HG03565 (cell line): ENCODE measurements around the gene DTYMK.

Source experiments
- ATAC-seq: cut with Tn5 transposase; IDR thresholded peaks from one replicate; pipeline ENCODE4 v1.9.1; 2021; ENCODE audit warnings: mild to moderate bottlenecking, moderate library complexity; ENCODE audit not compliant: unreplicated experiment

The DTYMK gene

DNA sequence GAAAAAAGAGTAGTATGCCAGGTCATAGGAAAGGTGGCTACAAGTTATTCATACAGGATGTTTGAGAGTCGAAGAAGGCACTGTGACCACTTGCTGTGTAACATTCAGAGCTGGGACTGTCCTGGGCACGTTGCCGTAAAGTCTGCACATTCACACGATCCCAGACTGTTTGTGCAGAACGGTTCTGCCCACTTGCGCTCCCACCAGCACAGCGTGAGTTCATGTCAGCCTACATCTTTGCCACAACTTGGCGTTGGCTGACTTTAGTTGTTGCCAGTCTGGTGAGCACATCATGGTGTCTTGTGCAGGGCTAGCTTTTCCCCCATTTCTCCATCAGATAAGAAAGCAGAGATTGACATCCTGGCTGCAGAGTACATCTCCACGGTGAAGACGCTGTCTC, 22.3 kb upstream of the DTYMK start:
- ATAC-seq: no peak

DNA sequence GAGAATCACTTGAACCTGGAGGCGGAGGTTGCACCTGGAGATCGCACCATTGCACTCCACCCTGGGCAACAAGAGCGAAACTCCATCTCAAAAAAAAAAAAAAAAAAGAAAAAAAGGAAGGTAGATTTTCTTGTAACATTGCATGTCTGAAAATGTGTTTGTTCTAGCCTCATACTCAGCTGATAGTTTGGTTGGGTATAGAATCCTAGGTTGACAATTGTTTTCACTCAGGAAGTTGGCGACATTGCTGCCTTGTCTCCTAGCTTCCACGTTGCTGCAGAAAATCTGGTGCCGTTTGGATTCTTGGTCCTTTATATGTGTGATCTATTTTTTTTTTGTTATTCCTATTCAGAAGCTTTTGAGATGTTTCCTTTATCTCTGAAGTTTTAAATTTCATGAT, 19.9 kb upstream of the DTYMK start:
- ATAC-seq: no peak

DNA sequence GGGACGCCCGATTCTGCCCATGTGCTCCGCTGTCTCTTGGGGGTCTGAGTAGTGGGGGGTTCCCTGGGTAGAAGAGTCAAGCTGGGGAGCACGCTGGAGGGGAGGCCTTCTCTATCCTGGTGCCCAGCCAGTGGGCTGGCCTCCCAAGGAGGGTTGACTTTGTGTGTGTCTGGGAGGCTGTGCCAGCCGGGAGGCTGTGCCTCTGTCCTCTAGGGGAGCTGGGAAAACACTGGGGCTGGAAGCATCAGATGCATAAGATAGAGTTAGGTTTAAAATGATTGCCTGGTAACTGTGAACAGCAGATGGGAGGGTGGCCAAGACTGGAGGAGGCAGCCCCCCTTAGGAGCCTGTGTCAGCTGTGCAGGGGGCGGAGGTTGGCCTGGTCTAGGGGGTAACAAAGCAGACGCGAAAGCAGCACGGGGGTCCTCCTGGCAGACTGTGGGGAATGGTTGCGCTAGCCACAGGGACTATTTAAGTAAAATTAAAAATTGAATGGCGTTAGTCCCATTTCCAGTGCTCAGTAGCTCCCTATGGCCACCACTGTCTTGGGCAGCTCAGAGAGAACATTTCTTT, 16.5 kb upstream of the DTYMK start:
- no peak for ATAC-seq

- ATAC-seq: peak; percentile 51
These were observed 15.8 kb upstream of the DTYMK start for GRCh38 chr2:241702155-241703031.

DNA sequence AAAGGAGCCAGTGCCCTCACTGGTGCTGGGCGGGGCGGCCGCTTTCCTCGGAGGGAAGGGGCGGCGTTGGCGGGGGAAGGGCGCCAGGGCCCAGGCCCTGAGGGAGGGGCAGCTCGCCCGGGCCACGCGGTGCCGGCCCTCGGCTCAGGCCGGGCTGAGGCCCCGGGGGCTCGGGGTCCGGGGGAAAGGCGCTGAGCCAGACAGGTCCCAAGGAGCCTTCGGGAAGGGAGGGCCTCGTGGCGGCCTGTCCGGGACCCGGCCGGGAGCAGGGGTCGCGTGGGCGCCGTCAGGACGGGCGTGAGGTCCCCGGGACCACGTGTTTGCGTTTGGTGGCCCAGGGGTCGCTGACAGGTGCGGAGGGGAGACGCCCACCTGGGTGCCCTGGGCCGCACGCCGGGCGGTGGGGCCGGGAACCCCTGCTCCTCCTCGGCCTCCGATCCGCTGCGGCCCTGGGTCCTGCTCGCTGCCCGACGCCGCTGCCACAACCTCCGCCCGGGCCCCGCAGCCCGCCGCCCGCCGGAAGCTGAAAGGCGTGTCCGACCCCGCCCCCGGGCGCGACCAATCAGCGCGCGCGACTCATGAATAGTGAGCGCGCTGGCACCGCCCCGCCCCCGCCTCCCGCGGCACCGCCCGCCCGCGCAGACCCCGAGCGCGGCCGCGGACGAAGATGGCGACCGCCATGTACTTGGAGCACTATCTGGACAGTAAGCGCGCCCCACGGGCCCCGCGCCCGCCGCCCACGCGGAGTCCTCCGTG, 15.0 kb upstream of the DTYMK start, which contains the start of gene ING5:
Gene ING5 (plus strand): TSS at position 641 of the 756 bp plus-strand sequence. CDS start 27 bp downstream, at position 668.
- ATAC-seq: peak; percentile 44

DNA sequence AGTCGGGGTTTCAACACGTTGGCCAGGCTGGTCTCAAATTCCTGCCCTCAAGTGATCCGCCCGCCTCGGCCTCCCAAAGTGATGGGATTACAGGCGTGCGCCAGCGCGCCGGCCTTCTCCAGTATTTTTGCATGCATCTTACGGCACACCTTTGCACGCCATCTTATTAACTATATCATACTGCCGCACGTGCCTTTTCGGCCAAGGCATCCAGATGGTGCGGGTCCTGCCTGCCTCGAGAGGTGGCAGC, 14.5 kb upstream of the DTYMK start:
- ATAC-seq: no peak

GRCh38 chr2:241695651-241696050, 9.0 kb upstream of the DTYMK start:
- no peak for ATAC-seq

GRCh38 chr2:241692448-241692847, 5.8 kb upstream of the DTYMK start:
- ATAC-seq: no peak

- no peak for ATAC-seq
These were observed 3.6 kb upstream of the DTYMK start for GRCh38 chr2:241690202-241690717.

DNA sequence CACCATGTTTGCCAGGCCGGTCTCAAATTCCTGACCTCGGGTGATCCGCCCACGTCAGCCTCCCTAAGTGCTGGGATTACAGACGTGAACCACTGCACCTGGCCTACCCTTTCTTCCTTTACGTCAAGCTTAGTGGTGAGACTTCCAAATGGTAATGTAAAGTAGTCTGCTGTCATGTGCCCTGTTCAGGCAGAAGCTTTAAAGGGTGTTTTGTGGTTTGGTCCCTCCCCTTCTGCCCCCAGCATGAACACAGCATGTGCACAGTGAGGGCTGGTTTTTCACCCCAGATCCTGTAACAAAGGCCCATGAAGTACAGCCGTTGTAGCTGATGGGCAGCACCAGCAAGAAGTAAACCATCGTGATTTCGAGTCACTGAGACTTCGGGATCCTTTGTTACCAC, 2.7 kb upstream of the DTYMK start:
- no peak for ATAC-seq

DNA sequence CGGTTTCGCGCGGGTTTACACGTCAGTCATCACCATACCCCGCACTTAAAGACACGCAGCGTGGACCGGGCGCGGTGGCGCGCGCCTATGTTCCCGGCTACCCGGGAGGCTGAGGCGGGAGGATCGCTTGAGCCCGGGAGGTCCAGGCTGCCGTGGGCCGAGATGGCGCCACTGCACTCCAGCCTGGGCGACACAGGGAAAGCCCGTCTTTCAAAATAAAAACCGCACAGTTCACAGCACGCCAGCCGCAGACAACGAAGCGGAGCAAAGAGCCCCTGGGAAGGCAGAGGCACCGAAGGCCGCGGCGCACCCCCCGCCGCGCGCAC, 328 bp downstream of the DTYMK start:
- ATAC-seq: no peak

- ATAC-seq: no peak
These were observed 5.6 kb downstream of the DTYMK start for GRCh38 chr2:241680827-241681599.

GRCh38 chr2:241680044-241680443, 6.6 kb downstream of the DTYMK start:
- ATAC-seq: no peak

- no peak for ATAC-seq
These were observed 7.7 kb downstream of the DTYMK start for GRCh38 chr2:241678784-241679540.

DNA sequence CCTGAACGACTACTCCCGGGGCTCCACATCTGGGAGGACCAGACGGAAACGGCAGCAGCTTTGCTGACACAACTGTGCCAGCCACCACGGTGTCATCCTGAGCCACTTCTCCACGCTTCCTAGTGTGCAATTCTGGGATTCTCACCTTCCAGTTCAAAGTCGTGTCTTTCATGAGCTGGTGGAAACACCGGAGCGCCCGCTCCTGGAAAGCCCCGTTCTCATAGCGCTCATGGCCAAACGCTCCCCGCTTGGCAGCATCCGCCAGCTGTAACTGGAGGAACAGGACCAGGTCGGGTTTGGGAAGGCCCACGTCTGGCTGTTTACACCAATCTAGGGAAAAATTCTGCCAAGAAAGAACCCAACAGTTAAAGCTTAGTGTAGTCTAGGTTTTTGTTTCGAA, 8.3 kb downstream of the DTYMK start:
- no peak for ATAC-seq

- no peak for ATAC-seq
These were observed 9.2 kb downstream of the DTYMK start for GRCh38 chr2:241677392-241677791.

DNA sequence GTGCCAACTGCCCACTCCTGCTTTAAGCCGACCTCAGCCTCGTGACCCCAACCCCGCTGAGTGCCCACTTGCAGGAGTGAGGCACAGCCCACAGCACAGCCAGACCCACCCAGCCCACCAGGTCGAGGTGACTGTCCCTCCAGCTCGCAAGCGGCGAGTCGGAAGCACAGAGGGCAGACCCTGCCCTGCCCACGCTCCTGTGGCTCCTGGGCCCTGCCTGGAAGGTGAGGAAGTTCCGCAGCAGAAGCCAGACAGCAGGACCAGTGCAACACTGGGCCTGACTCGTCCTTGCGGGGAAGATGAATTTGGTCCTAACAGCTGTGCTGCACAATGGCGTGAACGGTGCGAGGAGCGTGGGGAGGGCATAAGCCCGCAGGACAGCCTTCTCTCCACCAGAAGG, 9.9 kb downstream of the DTYMK start:
- ATAC-seq: no peak

GRCh38 chr2:241675885-241676284, 10.7 kb downstream of the DTYMK start:
- ATAC-seq: no peak

GRCh38 chr2:241673797-241674725, 12.6 kb downstream of the DTYMK start:
- ATAC-seq: no peak
